Activated CD8-positive, alpha-beta memory T cell treated with anti-CD3 and anti-CD28 coated beads, Interleukin-2, amount 50 U/mL, for 1 hour (primary cell): ENCODE measurements around the gene SLC9C2.
"Not testable (repeated sequence)": the region's sequence is repeated elsewhere in the genome, so short reads cannot be mapped to it uniquely, and the experiment has no call there.

Experiments used
- DNase-seq: peaks from one replicate; pipeline ENCODE4 v3.0.0-alpha.2; 2020; ENCODE audit errors: extremely low read depth

The SLC9C2 gene

DNA sequence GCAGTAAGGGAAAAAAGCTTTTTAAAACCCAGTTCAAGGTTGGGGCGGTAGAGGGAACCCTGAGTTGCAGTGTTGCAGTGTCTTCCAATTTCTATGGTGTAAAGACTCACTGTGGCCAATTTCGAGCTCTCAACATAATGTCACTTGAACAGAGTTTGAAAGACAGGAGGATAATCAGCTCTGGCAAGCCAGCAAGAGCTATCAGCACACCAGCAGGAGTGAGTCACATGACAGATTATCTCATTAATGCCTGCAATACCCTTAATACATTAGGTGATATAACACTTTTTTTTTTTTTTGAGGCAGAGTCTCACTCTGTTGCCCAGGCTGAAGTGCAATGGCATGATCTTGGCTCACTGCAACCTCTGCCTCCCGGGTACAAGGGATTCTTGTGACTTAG, 22.8 kb downstream of the SLC9C2 start:
- no peak for DNase-seq

DNA sequence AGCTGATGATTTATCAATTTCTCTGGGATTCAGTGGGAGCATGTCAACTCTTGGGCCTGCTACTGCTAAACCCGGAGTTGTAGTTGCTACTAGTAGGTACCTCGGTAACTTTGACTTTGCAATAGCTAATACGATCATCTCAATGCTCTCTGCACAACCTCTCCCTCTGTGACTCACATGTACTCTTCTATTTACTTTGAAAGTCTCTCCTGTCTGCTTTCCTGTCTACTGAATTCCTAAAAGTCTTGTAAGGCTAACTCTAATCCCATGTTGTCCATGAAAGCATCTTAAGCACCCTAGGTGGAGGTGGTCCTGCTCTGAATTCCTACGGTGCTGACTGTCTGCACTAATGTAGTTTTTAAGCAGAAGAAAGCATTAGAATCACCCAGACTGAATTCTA, 29.3 kb downstream of the SLC9C2 start:
- DNase-seq, result no peak

DNA sequence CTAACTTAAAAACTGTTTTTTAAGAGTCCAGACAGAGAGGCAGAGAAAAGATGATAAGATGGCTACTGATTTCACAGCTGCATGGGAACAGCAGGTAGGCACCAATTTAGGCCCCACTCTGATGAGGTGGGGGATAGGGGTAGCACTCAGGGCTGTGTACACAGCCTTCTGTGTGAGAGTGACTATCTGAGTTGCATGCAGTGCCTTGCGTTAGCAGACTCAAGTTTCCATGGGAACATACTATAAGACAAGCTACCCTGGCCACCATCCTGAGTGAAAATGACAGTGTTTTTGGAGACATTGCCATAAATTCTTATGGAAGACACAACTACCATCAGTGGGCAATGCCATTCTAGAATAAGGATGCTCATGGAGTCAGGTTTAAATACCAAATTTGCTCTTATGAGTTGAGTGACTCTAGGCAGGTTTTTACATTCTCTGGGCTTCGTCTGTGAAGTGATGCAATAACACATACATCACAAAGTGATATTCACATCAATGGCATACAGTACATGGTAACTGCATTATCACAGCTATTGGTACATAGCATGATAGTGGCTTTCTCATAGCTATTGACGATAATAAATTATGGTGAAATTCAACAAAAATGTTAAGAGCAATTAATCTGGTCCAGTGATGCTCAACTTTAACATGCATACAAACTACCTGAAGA, 30.5 kb downstream of the SLC9C2 start:
- DNase-seq, result no peak

DNA sequence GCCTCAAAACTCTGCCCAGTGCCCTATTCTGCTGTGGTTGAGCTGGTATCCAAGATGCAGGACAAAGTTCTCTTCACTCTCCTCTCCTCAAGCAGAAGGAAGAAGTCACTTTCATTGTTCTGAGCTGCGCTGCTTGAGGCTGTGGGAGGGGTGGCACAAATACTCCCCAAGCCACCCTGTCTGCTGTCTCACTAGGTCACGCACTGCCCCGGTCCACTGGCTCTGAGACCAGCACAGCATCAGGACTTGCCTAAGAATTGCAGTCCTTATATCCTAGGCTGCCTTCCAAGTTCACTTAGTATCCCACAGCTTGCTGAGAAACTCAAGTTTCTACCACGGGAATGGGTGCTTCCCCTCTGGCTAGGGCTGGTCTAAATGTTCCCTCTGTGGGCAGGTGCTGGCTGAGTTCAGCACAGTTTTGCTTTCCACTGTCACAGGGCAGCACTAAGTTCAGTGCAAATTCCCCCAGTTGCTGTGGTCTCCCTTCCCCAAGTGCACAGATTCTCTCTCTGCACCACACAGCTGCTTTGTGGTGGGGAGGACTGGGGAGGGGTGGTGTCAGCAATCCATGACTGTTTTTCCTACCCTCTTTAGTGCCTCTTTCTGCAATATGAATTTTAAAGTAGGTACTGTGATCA, 32.4 kb downstream of the SLC9C2 start:
- DNase-seq, result no peak

DNA sequence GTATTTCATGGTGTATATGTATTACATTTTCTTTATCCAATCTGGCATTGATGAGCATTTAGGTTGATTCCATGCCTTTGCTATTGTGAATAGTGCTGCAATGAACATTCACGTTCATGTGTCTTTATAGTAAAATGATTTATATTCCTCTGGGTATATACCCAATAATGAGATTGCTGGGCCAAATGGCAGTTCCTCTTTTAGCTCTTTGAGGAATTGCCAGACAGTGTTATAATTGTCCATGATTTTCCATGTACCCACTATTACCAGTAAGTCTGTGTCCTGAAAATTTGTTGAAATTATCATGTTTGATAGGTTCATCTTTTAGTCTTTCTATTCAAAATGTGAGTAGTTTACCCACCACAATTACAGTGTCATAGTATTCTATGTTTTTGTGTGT, 34.4 kb downstream of the SLC9C2 start:
- DNase-seq, result no peak

DNA sequence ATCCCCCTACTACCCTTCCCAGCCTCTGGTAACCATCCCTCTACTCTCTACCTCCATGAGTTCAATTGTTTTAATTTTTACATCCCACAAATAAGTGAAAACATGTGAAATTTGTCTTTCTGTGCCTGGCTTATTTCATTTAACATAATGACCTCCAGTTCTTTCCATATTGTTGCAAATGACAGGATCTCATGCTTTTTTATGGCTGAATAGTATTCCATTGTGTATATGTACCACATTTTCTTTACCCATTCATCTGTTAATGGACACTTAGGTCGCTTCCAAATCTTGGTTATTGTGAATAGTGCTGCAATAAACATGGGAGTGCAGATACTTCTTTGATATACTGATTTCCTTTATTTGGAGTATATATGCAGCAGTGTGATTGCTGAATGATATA, 39.0 kb downstream of the SLC9C2 start:
- not testable (repeated sequence) for DNase-seq

DNA sequence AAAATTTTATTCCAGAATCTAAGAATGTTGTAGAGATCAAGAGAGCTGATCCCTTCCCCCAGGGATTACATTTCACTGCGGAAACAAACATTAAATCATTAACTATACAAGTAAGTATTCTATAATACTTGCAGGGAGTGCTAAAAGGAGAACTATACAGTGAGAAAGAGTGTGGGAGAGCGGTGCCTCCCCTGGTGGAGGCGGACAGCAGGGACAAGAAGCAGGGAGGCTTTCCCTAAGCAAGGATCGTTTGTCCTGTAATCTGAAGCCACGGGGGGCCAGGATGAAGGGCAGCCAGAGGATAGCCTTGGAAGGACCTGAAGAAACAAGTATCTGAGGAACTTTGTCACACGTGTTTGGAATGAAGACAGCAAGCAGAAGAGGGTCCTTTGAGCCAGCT, 40.1 kb downstream of the SLC9C2 start:
- DNase-seq, result no peak

DNA sequence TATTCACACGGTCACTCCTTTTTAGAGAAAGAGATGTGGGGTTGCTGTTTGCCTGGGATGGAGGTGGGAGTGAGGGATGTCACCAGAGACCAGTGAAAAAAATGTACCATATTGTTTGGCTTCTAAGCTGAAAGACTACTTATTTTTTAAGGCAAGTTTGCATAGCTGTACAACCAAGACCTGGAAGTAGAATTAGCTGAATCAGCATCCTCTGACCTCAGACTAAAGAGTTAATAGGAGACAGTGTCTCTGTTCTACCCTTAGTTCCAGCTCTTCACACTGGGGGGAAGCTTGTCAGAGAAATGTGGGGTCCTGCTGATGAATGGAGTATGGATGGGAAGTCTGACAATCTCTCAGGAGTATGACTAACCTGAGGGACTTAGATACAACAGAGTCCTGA, 41.6 kb downstream of the SLC9C2 start:
- no peak for DNase-seq

DNA sequence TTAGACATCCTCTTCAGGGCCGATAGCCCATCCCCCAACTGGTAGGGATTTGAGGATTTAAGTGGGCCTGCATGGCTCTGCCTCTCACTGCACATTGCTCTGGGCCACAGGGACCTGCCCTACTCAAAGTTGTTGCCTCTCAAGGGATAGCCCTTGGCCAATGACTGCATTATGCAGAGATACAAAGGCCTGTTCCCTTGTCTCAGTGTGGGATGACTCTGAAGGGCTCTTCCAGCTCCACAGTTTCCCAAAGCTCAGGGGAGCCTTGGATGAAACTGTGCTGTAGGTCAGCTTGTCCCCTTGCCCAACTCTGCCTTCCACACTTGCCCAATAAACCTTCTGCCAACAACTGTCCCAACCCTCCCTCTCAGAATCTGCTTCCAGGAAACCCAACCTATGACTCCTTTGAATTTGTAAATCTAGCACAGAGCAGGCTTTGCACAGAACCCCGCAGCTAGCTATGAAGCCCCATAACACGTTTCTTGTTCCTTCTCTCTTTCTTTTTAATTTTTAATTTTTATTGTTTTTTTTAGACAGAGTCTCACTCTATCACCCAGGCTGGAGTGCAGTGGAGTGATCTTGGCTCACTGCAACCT, 42.5 kb downstream of the SLC9C2 start:
- no peak for DNase-seq

DNA sequence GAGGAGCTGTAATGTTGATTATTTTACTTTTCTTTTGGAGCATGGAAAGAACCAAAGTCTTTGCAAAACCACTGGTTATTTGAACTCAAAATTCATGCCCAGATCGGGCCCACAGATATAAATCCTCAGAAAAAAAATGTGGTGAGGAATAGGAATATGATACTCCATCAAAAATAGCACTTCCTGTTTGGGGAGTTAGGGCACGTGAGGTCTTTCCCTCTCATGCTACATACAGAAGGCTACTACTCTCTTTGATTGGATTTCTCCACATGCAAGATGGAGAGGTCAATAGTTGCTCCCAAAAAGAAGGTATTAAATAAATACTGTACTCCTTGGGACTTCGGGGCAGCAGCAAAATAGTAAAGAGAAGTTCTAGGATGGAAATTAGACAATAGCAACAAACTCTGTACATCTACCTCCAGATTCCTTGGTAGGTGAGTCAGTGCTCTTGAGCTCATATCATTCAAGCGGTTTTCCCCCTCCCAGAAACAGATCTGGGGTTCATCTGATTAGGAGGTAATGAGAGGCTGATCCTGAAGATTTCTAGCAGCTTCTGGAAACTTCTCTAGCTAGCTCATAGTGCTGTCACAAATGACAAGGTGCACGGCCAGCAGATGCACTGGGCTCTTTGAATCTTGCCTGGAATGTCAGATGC, 47.1 kb downstream of the SLC9C2 start:
- DNase-seq, result no peak

DNA sequence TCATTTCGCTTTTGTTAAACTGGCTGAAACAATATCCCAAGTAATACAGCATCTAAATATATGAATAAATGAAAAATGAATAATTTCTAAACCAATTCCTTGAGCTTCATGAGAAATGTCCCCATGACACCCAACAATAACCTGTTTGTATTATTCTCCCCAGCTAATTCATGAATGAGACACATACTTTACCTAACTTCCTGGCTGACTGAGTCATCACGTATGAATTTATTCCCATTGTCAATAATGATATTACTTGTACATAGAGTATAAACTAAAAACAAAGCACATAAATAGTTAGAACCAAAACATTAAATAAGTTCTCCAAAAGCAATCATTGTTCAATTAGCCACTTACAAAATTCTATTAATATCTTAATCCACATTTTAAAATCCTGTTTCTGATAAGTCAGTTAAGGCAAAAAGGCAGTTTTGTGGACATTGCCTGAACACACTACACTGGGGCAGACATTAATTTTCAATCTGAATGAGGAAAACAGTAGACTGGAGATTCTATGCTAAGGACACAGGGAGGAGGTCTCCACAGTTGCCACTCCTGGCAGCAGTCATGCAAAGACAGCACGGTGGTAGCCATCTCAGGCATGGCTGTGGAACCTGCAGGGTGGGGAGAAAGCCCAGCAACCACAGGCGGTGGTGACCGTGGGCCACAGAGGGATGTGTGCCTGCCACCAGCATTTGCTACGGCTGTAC, 48.2 kb downstream of the SLC9C2 start:
- DNase-seq, result no peak

DNA sequence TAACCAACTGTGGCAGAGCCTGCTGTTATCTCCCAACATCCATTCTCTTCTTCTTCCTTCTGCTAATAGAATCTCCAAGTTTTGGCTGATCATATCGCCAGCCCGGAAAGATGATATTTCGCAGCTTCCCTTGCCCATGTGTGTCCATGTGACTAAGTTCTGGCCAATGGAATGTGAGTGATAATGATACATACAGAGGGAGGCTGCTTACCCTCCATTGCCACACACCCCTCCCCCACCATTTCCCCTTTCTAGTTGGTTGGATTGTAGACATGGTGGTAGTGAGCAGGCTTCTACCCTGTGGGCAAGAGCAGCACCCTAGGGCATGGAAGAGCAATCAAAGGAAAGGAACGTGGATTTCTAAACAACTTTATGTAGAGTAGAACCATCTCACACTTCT, 48.8 kb downstream of the SLC9C2 start:
- no peak for DNase-seq

DNA sequence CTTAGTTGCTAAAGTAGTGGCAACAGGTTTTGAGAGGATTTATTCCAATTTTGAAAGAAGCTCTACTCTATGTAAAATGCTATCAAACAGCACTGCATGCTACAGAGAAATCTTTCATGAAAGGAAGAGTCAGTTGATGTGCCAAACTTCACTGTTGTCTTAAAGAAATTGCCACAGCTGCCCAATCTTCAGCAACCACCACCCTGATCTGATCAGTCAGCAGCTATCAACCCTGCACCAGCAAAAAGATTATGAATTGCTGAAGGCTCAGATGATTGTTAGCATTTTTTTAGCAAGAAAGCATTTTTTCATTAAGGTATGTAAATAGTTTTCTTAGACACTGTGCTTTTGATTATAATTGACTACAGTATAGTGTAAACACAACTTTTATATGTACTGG, 49.6 kb downstream of the SLC9C2 start:
- DNase-seq, result no peak

DNA sequence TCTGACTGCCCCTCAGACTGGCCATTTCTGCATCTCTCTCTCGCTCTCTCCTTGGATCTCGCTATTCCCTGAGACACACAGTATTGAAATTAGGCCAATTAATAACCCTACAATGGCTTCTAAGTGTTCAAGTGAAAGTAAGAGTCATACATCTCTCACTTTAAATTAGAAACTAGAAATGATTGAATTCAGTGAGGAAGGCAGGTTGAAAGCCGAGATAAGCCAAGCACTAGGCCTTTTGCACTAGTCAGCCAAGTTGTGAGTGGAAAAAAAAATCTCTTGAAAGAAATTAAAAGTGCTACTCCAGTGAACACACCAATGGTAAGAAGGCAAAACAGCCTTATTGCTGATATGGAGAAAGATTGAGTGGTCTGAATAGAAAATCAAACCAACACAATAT, 51.2 kb downstream of the SLC9C2 start:
- DNase-seq, result no peak

DNA sequence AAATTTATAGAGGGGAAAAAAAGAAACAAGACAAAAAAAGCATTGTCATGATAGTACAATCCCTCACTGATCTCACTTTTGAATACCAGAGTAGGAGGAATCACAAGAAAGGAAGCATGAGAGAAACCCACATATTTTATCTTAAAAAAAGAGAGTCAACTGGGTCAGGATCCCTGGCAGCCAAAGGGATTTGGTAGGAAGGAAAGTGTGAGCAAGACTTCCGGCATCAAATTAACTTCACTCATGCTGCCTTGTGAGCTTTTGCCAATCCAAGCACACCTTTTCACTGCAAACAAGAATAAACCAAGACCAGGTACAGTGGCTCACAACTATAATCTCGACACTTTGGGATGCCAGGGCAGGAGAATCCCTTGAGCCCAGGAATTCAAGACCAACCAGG, 53.1 kb downstream of the SLC9C2 start:
- DNase-seq, result no peak

DNA sequence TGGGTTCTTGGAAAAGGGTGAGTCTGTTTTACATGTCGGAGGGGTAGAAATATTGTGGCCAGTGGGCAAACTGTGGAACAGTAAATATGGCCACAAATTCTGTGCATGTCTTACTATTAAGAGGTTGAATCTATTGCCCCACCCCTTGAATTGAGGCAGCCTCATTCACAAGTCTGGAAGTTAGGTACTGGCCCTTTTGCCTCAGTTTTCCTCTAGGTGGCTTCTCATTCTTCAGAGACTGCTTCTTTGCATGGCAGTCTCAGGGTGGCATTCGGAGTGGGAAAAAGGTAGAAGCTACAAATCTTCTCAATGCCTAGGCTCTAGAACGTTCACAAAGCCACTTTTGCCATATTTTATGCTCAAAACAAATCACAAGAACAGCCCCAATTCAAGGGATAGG, 57.2 kb downstream of the SLC9C2 start:
- no peak for DNase-seq

DNA sequence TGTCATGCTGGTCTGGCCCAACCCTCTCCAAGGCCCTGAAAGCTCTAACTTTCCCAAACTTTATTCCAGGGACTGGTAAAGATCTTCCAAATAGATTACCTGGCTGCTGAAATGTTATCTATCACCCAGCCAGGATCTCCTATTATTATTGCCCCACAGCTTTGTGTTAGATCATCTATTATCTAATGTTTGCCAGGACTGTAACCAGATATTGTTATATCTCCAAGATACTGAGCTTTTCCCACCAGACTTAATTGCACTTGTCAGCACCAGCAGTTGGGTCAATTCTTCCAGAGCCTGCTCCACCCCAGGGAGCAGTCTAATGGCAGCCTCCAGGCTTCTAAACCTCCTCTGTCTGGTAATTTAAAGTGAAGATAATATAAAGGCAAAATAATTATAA, 66.6 kb downstream of the SLC9C2 start:
- DNase-seq, result no peak

DNA sequence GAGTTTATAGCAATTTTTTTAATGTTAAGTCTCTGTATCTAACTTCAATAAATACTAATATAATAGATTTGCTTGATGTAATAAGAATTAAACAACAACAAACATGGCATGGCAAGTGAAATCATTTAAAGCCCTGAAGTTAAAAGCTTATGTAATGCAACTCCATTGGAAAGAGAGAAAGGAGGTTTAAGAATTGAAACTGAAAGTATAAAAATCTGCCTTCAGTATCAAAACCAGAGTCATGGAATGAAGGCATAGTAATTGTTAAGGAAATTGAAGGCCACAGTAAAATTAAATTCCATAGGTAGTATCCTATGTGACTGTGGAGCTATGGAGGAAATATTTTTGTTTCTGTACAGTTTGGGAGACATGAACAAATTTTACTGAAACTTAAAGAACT, 70.6 kb downstream of the SLC9C2 start:
- no peak for DNase-seq

DNA sequence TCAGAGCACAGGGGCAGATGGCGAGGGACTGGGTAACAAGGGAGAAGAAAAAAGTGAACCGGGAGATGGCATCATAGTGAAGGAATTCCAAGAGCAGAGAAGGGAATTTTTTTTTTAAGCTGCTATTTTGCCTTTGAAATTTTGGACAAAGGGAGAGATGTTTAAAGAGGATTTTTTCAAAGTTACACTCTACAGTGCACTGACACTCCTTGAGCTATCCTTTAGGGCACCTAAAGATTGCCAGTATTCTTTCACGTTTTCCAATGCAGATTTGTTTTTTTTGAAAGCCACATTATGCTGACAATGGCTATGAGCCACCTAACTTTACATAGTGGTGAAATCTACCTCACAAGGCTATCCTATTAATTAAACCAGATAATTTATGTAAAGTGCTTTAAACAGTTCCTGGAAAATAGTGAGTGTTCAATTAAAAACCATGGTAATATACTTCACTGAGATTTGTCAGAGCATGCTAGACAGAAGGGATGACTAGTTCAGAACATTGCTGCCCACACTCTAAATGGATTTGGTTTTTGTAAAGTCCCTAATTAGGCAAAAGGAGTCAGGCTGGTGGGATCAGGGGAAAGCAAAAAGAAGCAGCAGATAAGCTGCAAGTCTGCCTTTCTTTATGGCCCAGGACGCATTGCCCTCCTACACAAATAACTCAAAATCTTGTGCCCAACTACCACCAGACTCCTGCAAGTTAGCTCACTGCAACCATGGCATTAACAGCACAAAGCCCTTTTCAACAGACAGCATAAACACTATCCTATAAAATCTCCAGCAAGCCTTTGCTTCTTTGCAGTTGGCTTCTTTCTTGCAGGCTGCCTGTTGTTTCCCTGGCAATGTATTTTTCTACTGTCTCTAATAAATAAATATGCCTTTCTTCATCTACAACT, 71.8 kb downstream of the SLC9C2 start:
- DNase-seq, result no peak

DNA sequence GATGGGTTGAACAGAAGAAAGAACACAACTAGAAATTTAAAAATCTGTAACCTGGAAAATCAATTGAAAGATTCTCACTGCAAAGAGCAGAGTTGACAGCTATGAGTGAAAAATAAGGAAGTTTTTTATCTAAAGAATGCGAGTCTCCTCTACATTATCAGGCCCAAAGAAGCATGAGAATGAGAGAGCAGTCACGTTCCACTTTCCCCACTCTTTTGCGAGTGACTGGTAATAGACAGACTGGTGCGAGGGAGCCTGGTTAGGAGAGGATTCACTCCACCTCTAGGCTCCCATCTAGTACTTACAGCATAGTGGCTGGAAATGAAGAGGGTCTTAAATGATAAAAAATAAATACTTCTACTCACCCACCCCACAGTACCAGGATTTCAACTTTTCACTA, 73.8 kb downstream of the SLC9C2 start:
- no peak for DNase-seq

DNA sequence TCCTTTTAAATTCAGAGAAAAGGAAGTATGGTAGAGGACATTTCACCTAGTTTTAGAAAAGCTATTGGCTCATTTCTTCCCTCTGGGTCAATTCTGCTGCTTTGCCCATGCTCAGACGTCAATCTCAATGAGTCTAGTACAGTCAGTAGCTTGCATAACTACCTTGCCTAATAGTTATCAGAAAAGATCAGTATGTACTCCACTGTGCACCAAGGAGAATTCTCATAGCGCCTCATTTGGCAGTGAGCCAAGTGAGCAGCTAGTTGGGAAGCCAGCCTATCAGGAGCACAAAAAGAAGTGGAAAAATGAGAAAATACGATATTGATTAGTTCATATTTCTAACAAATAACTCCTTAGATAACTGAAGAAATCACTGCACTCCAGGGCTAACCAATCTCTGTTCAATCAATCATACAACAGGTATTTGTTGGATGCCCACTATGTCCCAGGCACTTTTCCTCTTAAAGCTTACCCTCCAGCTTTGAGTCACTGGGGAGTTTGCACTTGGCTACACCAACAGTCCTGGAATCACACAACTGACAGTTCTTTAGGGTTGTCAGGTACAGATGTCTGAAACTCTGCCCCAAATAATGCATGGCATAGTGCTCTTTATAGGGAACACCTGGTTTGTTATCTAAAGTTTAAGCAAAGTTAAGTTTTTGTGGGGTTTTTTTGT, 75.6 kb downstream of the SLC9C2 start:
- DNase-seq, result no peak
